H1 (cell line): ENCODE results near the gene KRT77. TPM values are rescaled to one million over a fixed set of nuclear protein-coding genes. Genes with fewer than 3 reads are reported as not detected.
A peak's percentile ranks its signal among the peaks of the same experiment; 100 is the strongest.

Experiments
- CTCF ChIA-PET: fragments of 300-600 bp; sonication (Branson Sonifier 250); formaldehyde crosslinking; loops from one replicate; lab custom pipeline; 2021; ENCODE audit not compliant: partially characterized antibody; lab: Charles Lee
- POLR2A ChIA-PET: fragments of 300-600 bp; sonication (Branson Sonifier 250); formaldehyde crosslinking; loops from one replicate; lab custom pipeline; 2021; ENCODE audit warnings: inconsistent platforms; ENCODE audit not compliant: partially characterized antibody; lab: Charles Lee
- DNase-seq, 2 experiments: peaks; one replicate each; pipeline versions ENCODE4 v3.0.0 to v3.0.0-alpha.2; 2010 to 2022; ENCODE audit warnings: low spot score in 2 of 2, low read depth in 1 of 2, mixed read lengths in 1 of 2
- FAIRE-seq: peaks from 2 replicates; lab custom pipeline; 2011; peaks lifted over from hg19 to GRCh38; lab: Jason Lieb, UNC
- H2AFZ ChIP-seq: 2 replicates; pipeline ENCODE4 v1.8.1; 2012; ENCODE audit warnings: low read length, inconsistent platforms
- H2AK5ac ChIP-seq: 2 replicates; pipeline ENCODE4 v1.6.1; 2013; ENCODE audit warnings: low read depth, low read length
- H2BK120ac ChIP-seq: replicated peaks from 2 replicates; pipeline ENCODE3; 2013; ENCODE audit warnings: low read depth, low read length, inconsistent platforms
- H2BK12ac ChIP-seq: 2 replicates; pipeline ENCODE4 v1.6.1; 2013; ENCODE audit warnings: low read depth, low read length
- H2BK15ac ChIP-seq: 2 replicates; pipeline ENCODE4 v1.6.1; 2013; ENCODE audit warnings: low read length
- H2BK20ac ChIP-seq: 2 replicates; pipeline ENCODE4 v1.6.1; 2013; ENCODE audit warnings: low read length
- H2BK5ac ChIP-seq: 2 replicates; pipeline ENCODE4 v1.6.1; 2013; ENCODE audit warnings: low read depth, low read length
- H3K14ac ChIP-seq: 2 replicates; pipeline ENCODE4 v1.6.1; 2013; ENCODE audit warnings: inconsistent platforms; ENCODE audit not compliant: insufficient read length
- H3K18ac ChIP-seq: 2 replicates; pipeline ENCODE4 v1.6.1; 2013; ENCODE audit warnings: low read length; ENCODE audit errors: extremely low read depth
- H3K23ac ChIP-seq: 2 replicates; pipeline ENCODE4 v1.6.1; 2013; ENCODE audit warnings: inconsistent platforms; ENCODE audit not compliant: insufficient read length
- H3K23me2 ChIP-seq: 2 replicates; pipeline ENCODE4 v1.6.1; 2013; ENCODE audit warnings: low read depth, low read length
- H3K27ac ChIP-seq: 2 replicates; pipeline ENCODE4 v1.6.1; 2011; ENCODE audit warnings: low read depth, low read length, inconsistent platforms
- H3K27me3 ChIP-seq, 4 experiments: replicated peaks in 1 of 4; 1 replicate in 1 of 4; 2 replicates in 3 of 4; pipeline versions ENCODE4 v1.6.1 to v1.8.1; 2011 to 2013; ENCODE audit warnings: low read length in 3 of 4, mild to moderate bottlenecking in 3 of 4, inconsistent platforms in 2 of 4, mixed read lengths in 2 of 4, moderate library complexity in 1 of 4; ENCODE audit not compliant: control insufficient read depth in 3 of 4, insufficient read depth in 3 of 4; ENCODE audit errors: extremely low read depth in 1 of 4
- H3K36me3 ChIP-seq, 4 experiments: 2 replicates each; pipeline versions ENCODE4 v1.6.1 to v1.8.1; 2011 to 2013; ENCODE audit warnings: mild to moderate bottlenecking in 4 of 4, low read length in 3 of 4, moderate library complexity in 2 of 4, control low read depth in 1 of 4, inconsistent platforms in 1 of 4; ENCODE audit not compliant: insufficient read depth in 4 of 4, control insufficient read depth in 2 of 4
- H3K4ac ChIP-seq: replicated peaks from 2 replicates; pipeline ENCODE3; 2013; ENCODE audit warnings: low read length, low read depth, mixed read lengths, inconsistent platforms; ENCODE audit not compliant: insufficient read length
- H3K4me1 ChIP-seq, 4 experiments: replicated peaks in 1 of 4; 1 replicate in 1 of 4; 2 replicates in 3 of 4; pipeline versions ENCODE4 v1.6.1 to v1.8.1; 2011 to 2013; ENCODE audit warnings: low read length in 3 of 4, inconsistent platforms in 2 of 4, mixed read lengths in 1 of 4; ENCODE audit not compliant: insufficient read depth in 4 of 4, control insufficient read depth in 3 of 4
- H3K4me2 ChIP-seq, 2 experiments: 2 replicates each; pipeline versions ENCODE4 v1.6.1 to v1.8.1; 2011 to 2013; ENCODE audit warnings: low read depth in 2 of 2, low read length in 2 of 2, control low read depth in 1 of 2, inconsistent platforms in 1 of 2, mild to moderate bottlenecking in 1 of 2; ENCODE audit not compliant: insufficient read depth in 1 of 2
- H3K4me3 ChIP-seq, 4 experiments: fragments of 200-600, 300-600 bp in 1 of 4; sonication (generic), shearing (Covaris generic), sonication (Bioruptor Twin) in 1 of 4; 2 replicates each; pipeline versions ENCODE4 v1.5.1 to v1.8.1; 2011 to 2016; ENCODE audit warnings: low read length in 4 of 4, low read depth in 3 of 4, control low read depth in 2 of 4, inconsistent platforms in 2 of 4, mild to moderate bottlenecking in 2 of 4, mixed read lengths in 1 of 4, moderate library complexity in 1 of 4; ENCODE audit not compliant: insufficient read depth in 2 of 4; ENCODE audit errors: extremely low read depth in 1 of 4
- H3K56ac ChIP-seq: replicated peaks from 2 replicates; pipeline ENCODE3; 2013; ENCODE audit warnings: low read depth, mild to moderate bottlenecking, mixed read lengths, low read length, inconsistent platforms; ENCODE audit not compliant: insufficient read length
- H3K79me1 ChIP-seq: 2 replicates; pipeline ENCODE4 v1.6.1; 2013; ENCODE audit warnings: low read depth, low read length, control low read depth
- H3K79me2 ChIP-seq, 2 experiments: 2 replicates each; pipeline versions ENCODE4 v1.6.1 to v1.8.1; 2012 to 2013; ENCODE audit warnings: low read length in 2 of 2, mild to moderate bottlenecking in 2 of 2, inconsistent platforms in 1 of 2; ENCODE audit not compliant: insufficient read depth in 2 of 2, control insufficient read depth in 1 of 2
- H3K9ac ChIP-seq, 4 experiments: replicated peaks in 1 of 4; 1 replicate in 1 of 4; 2 replicates in 3 of 4; pipeline versions ENCODE4 v1.6.1 to v1.8.1; 2011 to 2013; ENCODE audit warnings: low read depth in 3 of 4, low read length in 3 of 4, control low read depth in 2 of 4, mild to moderate bottlenecking in 2 of 4, moderate library complexity in 2 of 4, inconsistent platforms in 1 of 4; ENCODE audit errors: extremely low read depth in 1 of 4
- H3K9me3 ChIP-seq, 2 experiments: 2 replicates each; pipeline versions ENCODE4 v1.6.1 to v1.8.1; 2012 to 2013; ENCODE audit warnings: mild to moderate bottlenecking in 2 of 2, moderate library complexity in 2 of 2, control low read depth in 1 of 2, inconsistent platforms in 1 of 2, low read depth in 1 of 2, low read length in 1 of 2, mixed read lengths in 1 of 2; ENCODE audit not compliant: insufficient read depth in 2 of 2
- H4K20me1 ChIP-seq, 2 experiments: replicated peaks in 1 of 2; 2 replicates each; pipeline versions ENCODE3 to v1.8.1; 2011 to 2013; ENCODE audit warnings: inconsistent platforms in 2 of 2, low read length in 2 of 2, mild to moderate bottlenecking in 1 of 2; ENCODE audit not compliant: insufficient read depth in 2 of 2, control insufficient read depth in 1 of 2
- H4K5ac ChIP-seq: 2 replicates; pipeline ENCODE4 v1.6.1; 2013; ENCODE audit warnings: low read length, low read depth, mixed read lengths, inconsistent platforms; ENCODE audit not compliant: insufficient read length
- H4K8ac ChIP-seq: 2 replicates; pipeline ENCODE4 v1.8.0; 2013; ENCODE audit warnings: mild to moderate bottlenecking, moderate library complexity, low read length, inconsistent platforms; ENCODE audit not compliant: insufficient read depth; ENCODE audit errors: extremely low read depth
- H4K91ac ChIP-seq: replicated peaks from 2 replicates; pipeline ENCODE3; 2013; ENCODE audit warnings: low read length, mixed read lengths, inconsistent platforms; ENCODE audit not compliant: insufficient read length
- BRCA1 ChIP-seq: IDR thresholded peaks from 2 replicates; pipeline ENCODE4 v1.6.1; 2012; ENCODE audit warnings: low read depth, low read length, improper control_type of control experiment
- CBX5 ChIP-seq: fragments of 300-800, 300-1000 bp; sonication (generic); IDR thresholded peaks from 2 replicates; pipeline ENCODE4 v1.7.1; 2016; ENCODE audit warnings: antibody characterized with exemption, low read length, low read depth
- CEBPB ChIP-seq: IDR thresholded peaks from 2 replicates; pipeline ENCODE4 v1.6.1; 2012; ENCODE audit warnings: low read depth, low read length
- GTF2F1 ChIP-seq: IDR thresholded peaks from 2 replicates; pipeline ENCODE4 v1.6.1; 2012; ENCODE audit warnings: low read depth, low read length, improper control_type of control experiment, borderline replicate concordance
- KDM1A ChIP-seq: fragments of 200-600, 300-600 bp; sonication (generic); IDR thresholded peaks from 2 replicates; pipeline ENCODE4 v1.7.1; 2016; ENCODE audit warnings: mild to moderate bottlenecking, low read length, borderline replicate concordance
- MAFK ChIP-seq: IDR thresholded peaks from 2 replicates; pipeline ENCODE4 v1.6.1; 2012; ENCODE audit warnings: low read depth, mild to moderate bottlenecking, improper control_type of control experiment, low read length
- NANOG ChIP-seq: IDR thresholded peaks from 2 replicates; pipeline ENCODE4 v1.6.1; 2011; ENCODE audit warnings: low read length, low read depth, mild to moderate bottlenecking, inconsistent platforms; ENCODE audit not compliant: insufficient read depth, poor library complexity, severe bottlenecking
- PHF8 ChIP-seq: fragments of 200-600 bp; sonication (generic); conservative IDR thresholded peaks from 2 replicates; pipeline ENCODE4 v1.7.1; 2012; ENCODE audit warnings: low read depth, mild to moderate bottlenecking, inconsistent platforms, low read length, moderate library complexity
- SIN3A ChIP-seq, 2 experiments: IDR thresholded peaks in 1 of 2; conservative IDR thresholded peaks in 1 of 2; 2 replicates each; pipeline ENCODE4 v1.6.1; 2011 to 2012; ENCODE audit warnings: low read length in 2 of 2, improper control_type of control experiment in 1 of 2, low read depth in 1 of 2, mild to moderate bottlenecking in 1 of 2
- TAF1 ChIP-seq: IDR thresholded peaks from 2 replicates; pipeline ENCODE4 v1.6.1; 2011; ENCODE audit warnings: mild to moderate bottlenecking, low read depth, low read length
- WGBS, 2 experiments: shearing (Covaris generic) in 1 of 2; methylation state at CpG; one replicate each; pipeline versions ENCODE4 v1.1.6 to v1.1.7; 2013 to 2015; ENCODE audit warnings: low lambda C conversion rate in 2 of 2, mixed read lengths in 2 of 2, inconsistent platforms in 1 of 2, low coverage in 1 of 2, missing lambda C conversion rate in 1 of 2; ENCODE audit not compliant: insufficient replicate concordance in 2 of 2, insufficient coverage in 1 of 2, insufficient read length in 1 of 2; ENCODE audit errors: extremely low coverage in 1 of 2, missing lambda C conversion rate in 1 of 2; 5-methylcytosine and 5-hydroxymethylcytosine counted together
- polyA plus RNA-seq, 7 experiments: library from polyadenylated mRNA; depleted of rRNA in 3 of 7; stranded (reverse) in 5 of 7; unstranded in 2 of 7; fragments of >200 nt in 5 of 7; fragments of 200-250 nt in 2 of 7; gene quantifications; 1 replicate in 5 of 7; 2 replicates in 1 of 7; 4 replicates in 1 of 7; pipeline versions ENCODE4 v1.2.1 to v1.2.3, GENCODE V29; 2011 to 2013; ENCODE audit warnings: missing spikeins in 2 of 7, mixed read lengths in 2 of 7
- total RNA-seq: library from RNA; stranded (reverse); fragmentation: NEBNext Ultra II Directional; extraction: Animal tissue kit (Norgen Biotek cat#: 25700); gene quantifications from 2 replicates; pipeline ENCODE4 v1.2.1, GENCODE V29; 2021
- TF ChIP-seq, protein P1 (sequence below): IDR thresholded peaks from 2 replicates; pipeline ENCODE4 v1.6.1; 2012; ENCODE audit warnings: low read length, inconsistent platforms

KRT77 gene
- total and polyA plus RNA-seq, 2 of the 8 experiments (the other 6 are each of a cell fraction or from before 2014, with no cell fraction given), result 0.02 TPM; not detected in 1

DNA sequence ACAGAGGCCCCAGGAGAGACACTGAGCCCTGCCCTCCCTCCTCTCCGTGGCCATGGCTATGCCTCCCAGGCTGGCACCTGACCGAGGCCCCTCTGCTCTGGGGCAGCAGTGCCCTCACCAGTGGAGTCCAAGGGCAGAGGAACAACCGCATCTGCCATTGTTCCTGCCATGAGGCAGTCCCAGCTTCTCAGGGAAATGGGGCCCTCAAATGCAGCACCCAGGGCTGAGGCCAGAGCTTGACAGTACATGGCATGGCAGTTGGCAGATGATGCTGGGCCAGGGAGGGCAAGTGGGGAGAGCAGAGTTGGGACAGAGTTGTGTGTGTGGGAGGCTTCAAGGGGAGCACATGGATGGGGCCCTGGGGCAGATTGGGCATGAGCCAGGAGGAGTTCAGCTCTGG lies 21.1 kb upstream of the KRT77 start:
- H3K9ac ChIP-seq, result no peak overlapping the region
- no peak overlapping the region for H3K4me3 ChIP-seq
- no peak overlapping the region for H3K14ac ChIP-seq
- no peak overlapping the region for H3K18ac ChIP-seq
- no peaks in the 10 kb centered on the region for H4K20me1 ChIP-seq
- 0 out of 2 replicates have a peak overlapping the region, but pooled peaks have one; percentile 48 for H2BK20ac ChIP-seq
- no peak overlapping the region for H3K4ac ChIP-seq
- FAIRE-seq, result no peak
- H3K9me3 ChIP-seq, result no peaks in the 10 kb centered on the region
- no peak overlapping the region for H3K4me2 ChIP-seq
- no peak overlapping the region for H2BK12ac ChIP-seq
- no peak overlapping the region for H2AFZ ChIP-seq
- WGBS, 2 experiments, result 82% methylated on average over 3 of the region's 3 CpGs; no CpG with 5 or more reads in 1 of the 2 experiments
- no peak overlapping the region for H4K91ac ChIP-seq
- no peak overlapping the region for H2AK5ac ChIP-seq
- H3K23me2 ChIP-seq, result no peaks in the 10 kb centered on the region
- H3K4me1 ChIP-seq, result no peaks in the 10 kb centered on the region
- POLR2A ChIA-PET, result no interaction called here
- no peak overlapping the region for H3K56ac ChIP-seq
- H3K27ac ChIP-seq, result no peak overlapping the region
- H2BK120ac ChIP-seq, result no peak overlapping the region
- DNase-seq, result no peak
- H3K79me2 ChIP-seq, result no peaks in the 10 kb centered on the region
- no peak overlapping the region for H3K23ac ChIP-seq
- no peaks in the 10 kb centered on the region for H3K36me3 ChIP-seq
- H3K27me3 ChIP-seq, result no peaks in the 10 kb centered on the region
- H4K8ac ChIP-seq, result no peak overlapping the region
- no peak overlapping the region for H4K5ac ChIP-seq
- CTCF ChIA-PET, result interaction anchor here (1.3 to 1.8 kb wide), 3 partner anchors 9 to 28 kb away, joined by 3 to 10 read pairs (median 4); no protein-coding TSS in a partner anchor
- H3K79me1 ChIP-seq, result no peaks in the 10 kb centered on the region
- H2BK15ac ChIP-seq, result no peak overlapping the region
- H2BK5ac ChIP-seq, result no peak overlapping the region
- TF ChIP-seq MAFK, result no peak
- TF ChIP-seq CEBPB, result no peak
- TF ChIP-seq SIN3A (conservative IDR thresholded peaks at IDR 0.05 in 1 of 2, IDR thresholded peaks at IDR 0.05 in 1 of 2; ENCODE audit: low read depth in 1 of 2, low read length in 2 of 2), result no peak
- no peak for TF ChIP-seq KDM1A
- no peak for TF ChIP-seq GTF2F1
- TF ChIP-seq NANOG, result no peak
- no peak for TF ChIP-seq BRCA1
- TF ChIP-seq, protein P1, sequence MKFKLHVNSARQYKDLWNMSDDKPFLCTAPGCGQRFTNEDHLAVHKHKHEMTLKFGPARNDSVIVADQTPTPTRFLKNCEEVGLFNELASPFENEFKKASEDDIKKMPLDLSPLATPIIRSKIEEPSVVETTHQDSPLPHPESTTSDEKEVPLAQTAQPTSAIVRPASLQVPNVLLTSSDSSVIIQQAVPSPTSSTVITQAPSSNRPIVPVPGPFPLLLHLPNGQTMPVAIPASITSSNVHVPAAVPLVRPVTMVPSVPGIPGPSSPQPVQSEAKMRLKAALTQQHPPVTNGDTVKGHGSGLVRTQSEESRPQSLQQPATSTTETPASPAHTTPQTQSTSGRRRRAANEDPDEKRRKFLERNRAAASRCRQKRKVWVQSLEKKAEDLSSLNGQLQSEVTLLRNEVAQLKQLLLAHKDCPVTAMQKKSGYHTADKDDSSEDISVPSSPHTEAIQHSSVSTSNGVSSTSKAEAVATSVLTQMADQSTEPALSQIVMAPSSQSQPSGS, result no peak
- TF ChIP-seq PHF8, result no peak
- TF ChIP-seq CBX5, result no peak
- no peak for TF ChIP-seq TAF1
